HG02798 (cell line): ENCODE measurements around the gene DYDC2.

Source experiments
- ATAC-seq: cut with Tn5 transposase; IDR thresholded peaks from one replicate; pipeline ENCODE4 v1.9.1; 2021; ENCODE audit warnings: mild to moderate bottlenecking; ENCODE audit not compliant: unreplicated experiment, poor library complexity

DYDC2 gene

GRCh38 chr10:80359644-80360043, 3.1 kb downstream of the DYDC2 start:
- no peak for ATAC-seq

GRCh38 chr10:80365510-80365909, 8.9 kb downstream of the DYDC2 start:
- ATAC-seq: no peak

GRCh38 chr10:80371467-80371866, 14.9 kb downstream of the DYDC2 start:
- no peak for ATAC-seq

- no peak for ATAC-seq
These were observed 16.1 kb downstream of the DYDC2 start for GRCh38 chr10:80372675-80373074.

GRCh38 chr10:80373502-80373901, 16.9 kb downstream of the DYDC2 start:
- ATAC-seq: no peak

GRCh38 chr10:80379701-80380100, 23.1 kb downstream of the DYDC2 start:
- ATAC-seq: no peak

- ATAC-seq: no peak
These were observed 23.6 kb downstream of the DYDC2 start for GRCh38 chr10:80380185-80380584.

- peak; percentile 65 for ATAC-seq
These were observed 26.4 kb downstream of the DYDC2 start for GRCh38 chr10:80382989-80383388.

GRCh38 chr10:80390740-80391139, 34.2 kb downstream of the DYDC2 start:
- ATAC-seq: no peak

GRCh38 chr10:80392250-80392649, 35.7 kb downstream of the DYDC2 start:
- ATAC-seq: no peak

GRCh38 chr10:80394358-80394916, 37.9 kb downstream of the DYDC2 start:
- ATAC-seq: no peak

GRCh38 chr10:80397014-80397413, 40.4 kb downstream of the DYDC2 start:
- no peak for ATAC-seq

- ATAC-seq: no peak
These were observed 43.7 kb downstream of the DYDC2 start for GRCh38 chr10:80400136-80400804.

- ATAC-seq: no peak
These were observed 48.5 kb downstream of the DYDC2 start for GRCh38 chr10:80405035-80405434.

- no peak for ATAC-seq
These were observed 49.0 kb downstream of the DYDC2 start for GRCh38 chr10:80405626-80406025.

GRCh38 chr10:80406204-80406603, 49.6 kb downstream of the DYDC2 start:
- no peak for ATAC-seq

GRCh38 chr10:80407812-80408241, 51.2 kb downstream of the DYDC2 start:
- peak; percentile 22 for ATAC-seq

GRCh38 chr10:80408242-80409101, 51.9 kb downstream of the DYDC2 start, which contains the start of gene PRXL2A:
PRXL2A (plus strand) TSS chr10:80408551; CDS start chr10:80420468, 11,917 bp downstream.
- peak; percentile 96 for ATAC-seq

GRCh38 chr10:80409121-80409520, 52.5 kb downstream of the DYDC2 start:
- ATAC-seq: no peak

GRCh38 chr10:80410122-80410521, 53.5 kb downstream of the DYDC2 start:
- ATAC-seq: no peak

GRCh38 chr10:80410578-80411145, 54.1 kb downstream of the DYDC2 start:
- ATAC-seq: no peak
